ENCODE data around the gene BNIPL.

DNA sequence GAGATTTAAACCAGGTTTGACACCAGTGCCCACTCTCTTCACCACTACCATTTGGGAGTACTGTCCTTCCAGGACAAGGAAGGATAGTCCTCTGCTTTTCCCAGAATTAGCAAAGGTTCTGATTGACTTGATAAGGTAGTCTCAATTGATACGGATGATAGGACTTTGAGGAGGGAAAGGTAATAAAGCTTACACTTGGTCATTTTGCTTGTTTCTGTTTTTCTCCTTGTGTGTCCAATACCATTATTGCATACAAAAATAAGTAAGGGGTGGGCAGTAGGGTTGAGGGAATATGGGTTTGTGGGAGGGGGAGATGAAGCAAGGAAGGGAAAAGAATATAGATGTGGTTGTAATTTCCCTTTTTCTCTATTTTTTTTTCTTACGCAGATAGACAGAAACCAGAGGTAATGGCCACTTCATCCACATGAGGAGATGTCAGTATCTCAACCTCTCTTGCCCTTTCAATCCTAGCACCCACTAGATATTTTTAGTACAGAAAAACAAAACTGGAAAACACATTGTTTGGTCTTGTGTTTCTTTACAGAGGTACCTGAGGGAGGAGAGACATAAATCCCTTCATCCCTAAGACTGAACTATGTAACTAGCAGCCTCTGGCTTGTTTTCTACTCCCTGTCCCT lies 13.8 kb downstream of the BNIPL start:
- TF ChIP-seq, protein P1, sequence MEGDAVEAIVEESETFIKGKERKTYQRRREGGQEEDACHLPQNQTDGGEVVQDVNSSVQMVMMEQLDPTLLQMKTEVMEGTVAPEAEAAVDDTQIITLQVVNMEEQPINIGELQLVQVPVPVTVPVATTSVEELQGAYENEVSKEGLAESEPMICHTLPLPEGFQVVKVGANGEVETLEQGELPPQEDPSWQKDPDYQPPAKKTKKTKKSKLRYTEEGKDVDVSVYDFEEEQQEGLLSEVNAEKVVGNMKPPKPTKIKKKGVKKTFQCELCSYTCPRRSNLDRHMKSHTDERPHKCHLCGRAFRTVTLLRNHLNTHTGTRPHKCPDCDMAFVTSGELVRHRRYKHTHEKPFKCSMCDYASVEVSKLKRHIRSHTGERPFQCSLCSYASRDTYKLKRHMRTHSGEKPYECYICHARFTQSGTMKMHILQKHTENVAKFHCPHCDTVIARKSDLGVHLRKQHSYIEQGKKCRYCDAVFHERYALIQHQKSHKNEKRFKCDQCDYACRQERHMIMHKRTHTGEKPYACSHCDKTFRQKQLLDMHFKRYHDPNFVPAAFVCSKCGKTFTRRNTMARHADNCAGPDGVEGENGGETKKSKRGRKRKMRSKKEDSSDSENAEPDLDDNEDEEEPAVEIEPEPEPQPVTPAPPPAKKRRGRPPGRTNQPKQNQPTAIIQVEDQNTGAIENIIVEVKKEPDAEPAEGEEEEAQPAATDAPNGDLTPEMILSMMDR (IDR thresholded peaks at IDR 0.05; ENCODE audit: low read length): no peak
- no peak for TF ChIP-seq EZH2 (IDR thresholded peaks at IDR 0.05; ENCODE audit: borderline replicate concordance, low read length)

Data from OCI-LY1 (cell line).